Prostate gland (tissue), 2 donors: Measurements from ENCODE around the gene STAT2. TPM values are rescaled to one million over a fixed set of nuclear protein-coding genes. Genes with fewer than 3 reads are reported as not detected.
A peak's percentile ranks its signal among the peaks of the same experiment; 100 is the strongest.

ENCODE experiments used
- DNase-seq: peaks from one replicate; pipeline ENCODE4 v3.0.0-alpha.2; 2019; ENCODE audit warnings: low spot score
- H3K27ac ChIP-seq, 2 donors: fragments of 200-600 bp; sonication (generic); 2 replicates each; pipeline ENCODE4 v1.5.1; 2017 to 2019
- H3K27me3 ChIP-seq: fragments of 200-600 bp; sonication (generic); replicated peaks from 2 replicates; pipeline ENCODE4 v1.5.1; 2019; ENCODE audit not compliant: insufficient read depth
- H3K36me3 ChIP-seq, 2 donors: fragments of 200-600 bp; sonication (generic); 1 replicate in 1 of 2; 2 replicates in 1 of 2; pipeline versions ENCODE4 v1.5.1 to v1.8.1; 2017 to 2019
- H3K4me1 ChIP-seq: fragments of 200-600 bp; sonication (generic); replicated peaks from 2 replicates; pipeline ENCODE4 v1.5.1; 2019
- H3K4me3 ChIP-seq, 2 donors: fragments of 200-600 bp; sonication (generic); 2 replicates each; pipeline ENCODE4 v1.5.1; 2017 to 2019
- H3K9me3 ChIP-seq: fragments of 200-600 bp; sonication (generic); 2 replicates; pipeline ENCODE4 v1.5.1; 2017
- CTCF ChIP-seq, 4 experiments: fragments of 200-600 bp in 2 of 4; fragments of 450-650 bp in 2 of 4; sonication (generic) in 2 of 4; IDR thresholded peaks; 1 replicate in 3 of 4; 2 replicates in 1 of 4; pipeline ENCODE4 v1.5.1; 2016 to 2019; ENCODE audit warnings: antibody characterized with exemption in 4 of 4, mild to moderate bottlenecking in 2 of 4, moderate library complexity in 2 of 4
- POLR2A ChIP-seq: fragments of 450-650 bp; IDR thresholded peaks from one replicate; pipeline ENCODE4 v1.6.1; 2016; ENCODE audit warnings: antibody characterized with exemption, mild to moderate bottlenecking
- POLR2AphosphoS5 ChIP-seq: sonication (generic); formaldehyde crosslinking; IDR thresholded peaks from one replicate; pipeline ENCODE4 v1.6.1; 2017; ENCODE audit warnings: antibody characterized with exemption
- WGBS: methylation state at CpG from one replicate; pipeline ENCODE4 v1.1.5; 2018; 5-methylcytosine and 5-hydroxymethylcytosine counted together
- intact Hi-C: fragments of 100-400 bp; cut with DNase I; formaldehyde crosslinking; loops from one replicate; pipeline ENCODE4 v1.14.2; 2022
- total RNA-seq, 2 donors: library from RNA; depleted of rRNA; stranded (reverse); fragments of >200 nt; gene quantifications; one replicate each; pipeline ENCODE4 v1.1.0, GENCODE V29; 2016

The STAT2 gene
- total RNA-seq, 2 donors from 2014 or later: 99.8 to 128 TPM

- no peaks in the 10 kb centered on the region for H3K36me3 ChIP-seq
- H3K4me3 ChIP-seq: no peak within 1 kb of the TSS
- H3K4me1 ChIP-seq: no peaks in the 10 kb centered on the region
- no peaks in the 10 kb centered on the region for H3K9me3 ChIP-seq
- 86% methylated on average over 10 of the region's 10 CpGs for WGBS
- no peak for TF ChIP-seq POLR2A
- no peak for TF ChIP-seq CTCF (IDR thresholded peaks at IDR 0.05)
- TF ChIP-seq POLR2AphosphoS5: no peak
- DNase-seq: no peak
- no peaks in the 10 kb centered on the region for H3K27me3 ChIP-seq
- intact Hi-C loops: loop anchor here (5.0 kb wide), 1 partner anchor 90 kb away; the partner anchor contains the start of gene MIP
- no peak within 1 kb of the TSS for H3K27ac ChIP-seq
Measured at GRCh38 chr12:56362130-56363059, 2.5 kb upstream of the STAT2 start, which contains the start of gene APOF. TSS of gene APOF (minus strand) at chr12:56362857. CDS start at chr12:56362745, 112 bp downstream.

GRCh38 chr12:56361487-56362129 lies 1.7 kb upstream of the STAT2 start:
- H3K9me3 ChIP-seq: no peaks in the 10 kb centered on the region
- WGBS: 68% methylated on average over 8 of the region's 8 CpGs
- no peaks in the 10 kb centered on the region for H3K27me3 ChIP-seq
- H3K4me3 ChIP-seq: no peak overlapping the region
- TF ChIP-seq POLR2AphosphoS5: no peak
- TF ChIP-seq POLR2A: no peak
- TF ChIP-seq CTCF (IDR thresholded peaks at IDR 0.05): no peak
- no peaks in the 10 kb centered on the region for H3K4me1 ChIP-seq
- intact Hi-C loops: loop anchor here (5.0 kb wide), 1 partner anchor 91 kb away; the partner anchor contains the start of gene MIP
- DNase-seq: no peak
- H3K36me3 ChIP-seq: no peaks in the 10 kb centered on the region
- no peak overlapping the region for H3K27ac ChIP-seq

DNA sequence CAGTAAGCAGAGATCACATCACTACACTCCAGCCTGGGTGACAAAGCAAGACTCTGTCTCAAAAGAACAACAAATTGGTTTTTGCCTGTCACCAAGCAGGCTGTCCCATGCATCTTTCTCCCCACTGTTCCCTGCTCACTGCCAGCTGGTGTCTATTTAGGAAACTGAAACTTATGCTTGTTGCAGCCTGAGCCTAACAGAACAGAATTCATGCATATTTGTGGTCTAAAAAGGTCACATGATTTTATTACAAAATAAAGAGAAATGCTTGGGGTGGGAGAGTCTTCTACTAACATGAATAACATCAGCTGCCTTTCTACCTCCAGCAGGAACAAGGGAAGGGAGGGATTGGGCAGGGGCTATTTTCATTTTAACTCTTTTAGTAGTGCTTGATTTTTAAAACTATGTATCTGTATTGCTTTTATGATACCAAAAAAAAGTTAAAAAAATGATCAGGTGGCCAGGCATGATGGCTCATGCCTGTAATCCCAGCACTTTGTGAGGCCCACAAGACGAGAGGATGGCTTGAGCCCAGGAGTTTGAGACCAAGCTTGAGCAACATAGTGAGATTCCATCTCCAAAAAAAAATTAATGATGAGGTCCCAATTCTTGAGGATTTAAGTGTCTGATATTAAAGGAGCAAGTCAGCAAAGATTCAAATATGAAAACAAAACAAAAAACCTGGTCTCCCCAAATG lies 923 bp downstream of the STAT2 start:
- no peak for DNase-seq
- Histone ChIP-seq H3K36me3 (peaks cover 10 to 21% of the 10 kb centered on the region in 2 donors), H3K27ac (peak overlapping the region; percentile 94 to 96), H3K27me3 (no peaks in the 10 kb centered on the region), H3K9me3 (no peaks in the 10 kb centered on the region), H3K4me3 (peak overlapping the region; percentile 64), H3K4me1 (no peaks in the 10 kb centered on the region)
- TF ChIP-seq POLR2A (no peak), POLR2AphosphoS5 (peak; percentile 69), CTCF (IDR thresholded peaks at IDR 0.05) (no peak)
- 8% methylated on average over 1 of the region's 1 CpG for WGBS
- intact Hi-C loops: no loop called here

- DNase-seq: no peak
- intact Hi-C loops: no loop called here
- no peak overlapping the region for H3K4me3 ChIP-seq
- no peak overlapping the region for H3K27ac ChIP-seq
- no peak for TF ChIP-seq CTCF (IDR thresholded peaks at IDR 0.05)
- no peak for TF ChIP-seq POLR2AphosphoS5
- no peak for TF ChIP-seq POLR2A
- H3K4me1 ChIP-seq: no peaks in the 10 kb centered on the region
- H3K9me3 ChIP-seq: no peaks in the 10 kb centered on the region
- WGBS: 96% methylated on average over 2 of the region's 2 CpGs
- peaks cover 35 to 49% of the 10 kb centered on the region in 2 donors for H3K36me3 ChIP-seq
- H3K27me3 ChIP-seq: no peaks in the 10 kb centered on the region
Measured at GRCh38 chr12:56351325-56351724, 8.6 kb downstream of the STAT2 start.
